Gastroesophageal sphincter (tissue), 4 donors: Measurements from ENCODE around the gene KCNG1. TPM values are rescaled to one million over a fixed set of nuclear protein-coding genes. Genes with fewer than 3 reads are reported as not detected.

ENCODE experiments used
- ATAC-seq: fragments of 150-250 bp; one replicate; pipeline ENCODE4 v1.9.1; 2016; ENCODE audit warnings: mild to moderate bottlenecking, moderate library complexity
- H3K27ac ChIP-seq, 4 donors: fragments of 200-600 bp; sonication (generic) in 3 of 4; 1 replicate in 3 of 4; 2 replicates in 1 of 4; pipeline ENCODE4 v1.5.1; 2016 to 2019
- H3K27me3 ChIP-seq: fragments of 200-600 bp; sonication (generic); one replicate; pipeline ENCODE4 v1.5.1; 2019
- H3K36me3 ChIP-seq, 2 donors: fragments of 200-600 bp; sonication (generic); one replicate each; pipeline ENCODE4 v1.5.1; 2019; ENCODE audit warnings: control low read depth in 1 of 2
- H3K4me1 ChIP-seq, 3 donors: fragments of 200-600 bp; sonication (generic); 1 replicate in 2 of 3; 2 replicates in 1 of 3; pipeline ENCODE4 v1.5.1; 2016 to 2019; ENCODE audit warnings: control low read depth in 2 of 3
- H3K4me3 ChIP-seq, 2 donors: fragments of 200-600 bp; sonication (generic); one replicate each; pipeline ENCODE4 v1.5.1; 2019; ENCODE audit warnings: mild to moderate bottlenecking in 1 of 2, moderate library complexity in 1 of 2
- H3K9me3 ChIP-seq, 3 donors: fragments of 200-600 bp; sonication (generic); one replicate each; pipeline ENCODE4 v1.5.1; 2017 to 2019; ENCODE audit warnings: control low read depth in 2 of 3
- EP300 ChIP-seq: sonication (generic); formaldehyde crosslinking; IDR thresholded peaks from one replicate; pipeline ENCODE4 v1.6.1; 2017; ENCODE audit warnings: antibody characterized with exemption, mild to moderate bottlenecking
- POLR2A ChIP-seq, 2 donors: fragments of 450-650 bp; IDR thresholded peaks; one replicate each; pipeline ENCODE4 v1.6.1; 2017; ENCODE audit warnings: antibody characterized with exemption in 2 of 2, mild to moderate bottlenecking in 2 of 2, moderate library complexity in 1 of 2
- POLR2AphosphoS5 ChIP-seq: sonication (generic); formaldehyde crosslinking; IDR thresholded peaks from one replicate; pipeline ENCODE4 v1.6.1; 2017; ENCODE audit warnings: antibody characterized with exemption
- WGBS, 2 donors: methylation state at CpG; one replicate each; pipeline ENCODE4 v1.1.5; 2018; ENCODE audit warnings: low coverage in 1 of 2; 5-methylcytosine and 5-hydroxymethylcytosine counted together
- total RNA-seq, 4 donors: library from RNA; depleted of rRNA; stranded (reverse); fragments of >200 nt; gene quantifications; one replicate each; pipeline ENCODE4 v1.1.0, GENCODE V29; 2016
- TF ChIP-seq, protein P1 (sequence below), 4 experiments: fragments of 200-600 bp in 2 of 4; fragments of 450-650 bp in 2 of 4; sonication (generic) in 1 of 4; IDR thresholded peaks; one replicate each; pipeline ENCODE4 v1.5.1; 2017 to 2019; ENCODE audit warnings: antibody characterized with exemption in 4 of 4, mild to moderate bottlenecking in 2 of 4, moderate library complexity in 2 of 4

The KCNG1 gene
- total RNA-seq, 4 donors from 2014 or later, result 0.35 to 0.46 (median 0.40) TPM; not detected in 1

DNA sequence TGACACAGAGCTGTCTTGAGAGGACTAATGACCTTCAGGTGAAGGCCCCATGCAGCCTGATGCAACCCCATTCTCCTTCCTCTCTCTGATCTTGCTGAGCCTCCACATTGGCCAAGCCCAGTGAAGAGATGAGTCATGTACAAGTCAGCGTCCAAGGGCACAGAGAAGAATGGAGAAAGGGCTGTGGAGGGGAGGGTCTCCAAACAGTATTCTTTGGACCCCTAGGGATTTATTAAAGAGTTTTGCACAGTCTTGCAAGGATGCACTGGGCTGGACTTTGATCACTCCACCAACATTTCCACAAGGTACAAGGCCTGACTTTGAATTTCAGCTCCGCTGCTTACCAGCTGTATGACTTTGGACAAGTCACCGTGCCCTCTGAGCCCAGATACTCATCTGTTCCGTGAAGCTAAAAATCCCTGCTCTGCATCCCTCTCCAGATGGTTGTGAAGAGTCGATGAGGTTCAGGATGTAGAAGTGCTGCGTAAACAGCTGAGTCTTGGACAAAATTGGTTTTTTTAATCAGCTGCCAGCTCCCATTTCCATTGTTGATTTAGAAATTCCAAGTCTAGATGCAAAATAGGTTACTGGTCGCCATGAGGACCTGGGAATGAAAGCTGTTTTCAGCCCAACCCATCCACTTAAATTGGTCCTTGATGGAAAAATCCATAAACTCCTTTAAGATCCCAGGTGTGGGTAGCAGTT, 14.1 kb upstream of the KCNG1 start:
- 87 to 91% methylated on average over 6 of the region's 7 CpGs for WGBS, 2 donors
- H3K4me1 ChIP-seq, result no peaks in the 10 kb centered on the region
- no peak for TF ChIP-seq POLR2A (IDR thresholded peaks at IDR 0.05)
- TF ChIP-seq, protein P1, sequence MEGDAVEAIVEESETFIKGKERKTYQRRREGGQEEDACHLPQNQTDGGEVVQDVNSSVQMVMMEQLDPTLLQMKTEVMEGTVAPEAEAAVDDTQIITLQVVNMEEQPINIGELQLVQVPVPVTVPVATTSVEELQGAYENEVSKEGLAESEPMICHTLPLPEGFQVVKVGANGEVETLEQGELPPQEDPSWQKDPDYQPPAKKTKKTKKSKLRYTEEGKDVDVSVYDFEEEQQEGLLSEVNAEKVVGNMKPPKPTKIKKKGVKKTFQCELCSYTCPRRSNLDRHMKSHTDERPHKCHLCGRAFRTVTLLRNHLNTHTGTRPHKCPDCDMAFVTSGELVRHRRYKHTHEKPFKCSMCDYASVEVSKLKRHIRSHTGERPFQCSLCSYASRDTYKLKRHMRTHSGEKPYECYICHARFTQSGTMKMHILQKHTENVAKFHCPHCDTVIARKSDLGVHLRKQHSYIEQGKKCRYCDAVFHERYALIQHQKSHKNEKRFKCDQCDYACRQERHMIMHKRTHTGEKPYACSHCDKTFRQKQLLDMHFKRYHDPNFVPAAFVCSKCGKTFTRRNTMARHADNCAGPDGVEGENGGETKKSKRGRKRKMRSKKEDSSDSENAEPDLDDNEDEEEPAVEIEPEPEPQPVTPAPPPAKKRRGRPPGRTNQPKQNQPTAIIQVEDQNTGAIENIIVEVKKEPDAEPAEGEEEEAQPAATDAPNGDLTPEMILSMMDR (IDR thresholded peaks at IDR 0.05), result no peak
- no peak for TF ChIP-seq POLR2AphosphoS5
- TF ChIP-seq EP300, result no peak
- H3K27me3 ChIP-seq, result peaks cover 80% of the 10 kb centered on the region
- no peaks in the 10 kb centered on the region for H3K9me3 ChIP-seq
- no peak overlapping the region for H3K27ac ChIP-seq
- no peak overlapping the region for H3K4me3 ChIP-seq
- no peaks in the 10 kb centered on the region for H3K36me3 ChIP-seq
- no peak for ATAC-seq

DNA sequence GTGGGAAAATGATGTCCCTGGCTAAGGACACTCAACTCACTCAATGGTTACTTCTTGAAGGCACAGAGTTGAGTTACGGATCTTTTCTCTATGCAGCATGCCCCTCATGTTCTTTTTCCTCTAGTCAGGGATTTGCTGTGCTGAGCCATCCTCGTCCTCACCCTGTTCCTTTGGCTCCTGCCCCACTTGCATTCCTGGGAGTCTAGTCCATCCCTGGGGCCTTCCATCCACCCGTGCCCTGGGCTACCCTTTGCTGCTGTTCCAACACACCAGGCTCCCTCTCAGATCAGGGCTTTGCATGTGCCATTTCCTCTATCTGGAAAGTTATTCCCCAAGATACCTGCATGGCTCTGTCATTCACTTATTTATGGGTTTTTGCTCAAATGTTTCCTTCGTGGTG, 13.3 kb upstream of the KCNG1 start:
- no peak for TF ChIP-seq POLR2AphosphoS5
- TF ChIP-seq, protein P1 (IDR thresholded peaks at IDR 0.05), result no peak
- no peak for TF ChIP-seq EP300
- TF ChIP-seq POLR2A (IDR thresholded peaks at IDR 0.05), result no peak
- H3K36me3 ChIP-seq, result no peaks in the 10 kb centered on the region

GRCh38 chr20:51034988-51035656, 12.2 kb upstream of the KCNG1 start:
- Histone ChIP-seq H3K27me3 (peaks cover 84% of the 10 kb centered on the region), H3K4me3 (no peak overlapping the region), H3K4me1 (peaks cover 0 to 10% (median 0%) of the 10 kb centered on the region in 3 donors), H3K27ac (no peak overlapping the region), H3K36me3 (no peaks in the 10 kb centered on the region), H3K9me3 (no peaks in the 10 kb centered on the region)
- no peak for ATAC-seq
- WGBS, 2 donors, result 54 to 83% methylated on average over 5 to 8 of the region's 9 CpGs
- TF ChIP-seq EP300 (no peak), POLR2AphosphoS5 (no peak), POLR2A (IDR thresholded peaks at IDR 0.05) (no peak)
- TF ChIP-seq, protein P1 (IDR thresholded peaks at IDR 0.05), result no peak

More for the DNA sequence above, 13.3 kb upstream of the KCNG1 start:
- ATAC-seq, result no peak
- no peak overlapping the region for H3K4me3 ChIP-seq
- H3K9me3 ChIP-seq, result no peaks in the 10 kb centered on the region
- no peaks in the 10 kb centered on the region for H3K4me1 ChIP-seq
- WGBS, 2 donors, result 63 to 70% methylated on average over 4 of the region's 4 CpGs
- H3K27ac ChIP-seq, result no peak overlapping the region
- peaks cover 82% of the 10 kb centered on the region for H3K27me3 ChIP-seq

DNA sequence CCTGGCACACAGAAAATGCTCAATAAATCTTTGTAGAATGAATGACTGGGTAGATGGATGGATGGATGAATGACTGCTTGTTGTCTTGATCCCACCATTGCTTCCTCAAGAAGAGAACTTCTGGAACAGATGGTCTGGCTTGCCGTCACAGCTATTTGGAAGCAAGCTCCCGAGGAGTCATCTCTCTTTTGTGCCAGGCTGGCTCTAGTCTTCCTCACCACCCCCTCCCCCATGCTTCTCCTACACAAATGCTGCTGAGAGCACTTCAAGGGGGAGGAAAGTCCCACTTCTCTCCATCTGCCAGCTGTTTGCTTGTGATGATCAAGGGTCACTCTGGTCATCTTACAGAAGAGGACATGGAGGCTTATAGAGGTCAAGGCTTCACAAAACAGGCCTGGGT, 11.6 kb upstream of the KCNG1 start:
- H3K27ac ChIP-seq, result no peak overlapping the region
- peaks cover 88% of the 10 kb centered on the region for H3K27me3 ChIP-seq

More for the DNA sequence above, 11.6 kb upstream of the KCNG1 start:
- H3K4me1 ChIP-seq, result peaks cover 0 to 13% (median 0%) of the 10 kb centered on the region in 3 donors
- no peaks in the 10 kb centered on the region for H3K36me3 ChIP-seq
- TF ChIP-seq EP300 (no peak), POLR2A (IDR thresholded peaks at IDR 0.05) (no peak), POLR2AphosphoS5 (no peak)
- TF ChIP-seq, protein P1 (IDR thresholded peaks at IDR 0.05), result no peak
- 40 to 72% methylated on average over 1 to 2 of the region's 2 CpGs for WGBS, 2 donors
- no peaks in the 10 kb centered on the region for H3K9me3 ChIP-seq
- no peak for ATAC-seq
- no peak overlapping the region for H3K4me3 ChIP-seq
